ENCODE measurements around the gene DPT.

The DPT gene

DNA sequence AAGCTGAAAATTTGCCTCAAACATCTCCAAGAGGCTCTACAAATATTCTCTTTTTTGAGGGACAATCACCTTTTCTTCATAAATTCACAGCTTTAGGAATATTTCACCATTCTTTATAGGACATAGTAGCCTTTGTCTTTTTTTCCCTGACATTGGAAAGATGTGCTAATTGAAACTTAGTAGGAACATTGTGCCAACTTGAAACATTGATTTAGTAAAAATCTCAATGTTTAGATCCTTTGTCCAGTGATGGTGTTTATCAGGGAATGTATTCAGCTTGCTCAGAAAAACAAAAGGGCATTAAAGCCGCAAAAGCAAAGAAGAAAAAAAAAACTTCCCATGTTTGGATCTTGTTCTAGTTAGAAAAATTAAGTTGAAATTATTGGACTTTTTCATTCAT is 52.1 kb downstream of the DPT start:
- Histone ChIP-seq H3K9me3 (ENCODE audit: control insufficient read depth, low read length) (peaks cover 14% of the 10 kb centered on the region), H3K9ac (ENCODE audit: low read length) (no peak overlapping the region), H3K36me3 (ENCODE audit: control insufficient read depth, insufficient read depth, low read length, severe bottlenecking) (no peaks in the 10 kb centered on the region), H3K27me3 (replicated peaks; ENCODE audit: control insufficient read depth, insufficient read depth, low read length) (no peaks in the 10 kb centered on the region), H3K4me3 (ENCODE audit: low read length) (no peak overlapping the region), H3K4me1 (ENCODE audit: control insufficient read depth, insufficient read depth, low read length) (no peaks in the 10 kb centered on the region)
- no peak for DNase-seq (ENCODE audit: low read depth)

DNA sequence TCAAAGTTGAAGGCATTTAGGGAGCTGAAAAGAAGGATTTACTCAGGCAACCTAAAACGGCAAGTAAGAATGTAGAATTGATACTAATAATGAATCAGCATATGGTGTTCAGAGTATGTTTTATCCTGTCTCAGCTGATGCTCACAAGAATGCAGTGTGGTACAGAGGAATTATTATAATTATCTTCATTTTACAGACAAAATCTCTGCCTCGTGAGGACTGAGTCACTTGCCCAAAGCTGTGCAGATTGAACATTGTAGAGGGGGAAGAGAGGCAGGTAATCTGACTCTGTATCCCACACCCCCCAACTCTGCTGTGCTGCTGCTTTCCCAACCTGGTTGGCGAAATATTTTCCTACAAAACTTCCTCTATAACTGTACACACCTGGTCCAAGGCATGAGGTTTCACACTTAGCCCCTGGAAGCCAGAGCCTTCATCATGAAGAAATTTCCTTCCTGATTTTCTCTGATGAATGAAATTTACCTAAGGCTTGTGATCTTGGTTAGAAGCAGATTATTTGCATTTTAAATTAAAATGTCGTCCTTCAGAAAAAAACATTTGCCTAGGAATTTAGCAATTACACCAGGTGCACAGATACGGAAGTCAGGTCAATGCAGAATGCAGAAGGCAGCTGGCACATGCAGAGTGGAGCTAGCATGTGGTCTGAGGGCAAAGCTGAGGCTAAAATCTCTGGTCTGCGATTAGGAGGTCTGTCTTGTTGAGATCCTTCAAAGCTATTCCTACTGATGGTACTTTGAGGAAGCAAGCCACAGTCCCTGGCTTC is 52.8 kb downstream of the DPT start:
- no peak for DNase-seq (ENCODE audit: low read depth)
- Histone ChIP-seq H3K36me3 (ENCODE audit: control insufficient read depth, insufficient read depth, low read length, severe bottlenecking) (no peaks in the 10 kb centered on the region), H3K9me3 (ENCODE audit: control insufficient read depth, low read length) (peaks cover 9% of the 10 kb centered on the region), H3K4me3 (ENCODE audit: low read length) (no peak overlapping the region), H3K27me3 (replicated peaks; ENCODE audit: control insufficient read depth, insufficient read depth, low read length) (no peaks in the 10 kb centered on the region), H3K9ac (ENCODE audit: low read length) (no peak overlapping the region), H3K4me1 (ENCODE audit: control insufficient read depth, insufficient read depth, low read length) (no peaks in the 10 kb centered on the region)

DNA sequence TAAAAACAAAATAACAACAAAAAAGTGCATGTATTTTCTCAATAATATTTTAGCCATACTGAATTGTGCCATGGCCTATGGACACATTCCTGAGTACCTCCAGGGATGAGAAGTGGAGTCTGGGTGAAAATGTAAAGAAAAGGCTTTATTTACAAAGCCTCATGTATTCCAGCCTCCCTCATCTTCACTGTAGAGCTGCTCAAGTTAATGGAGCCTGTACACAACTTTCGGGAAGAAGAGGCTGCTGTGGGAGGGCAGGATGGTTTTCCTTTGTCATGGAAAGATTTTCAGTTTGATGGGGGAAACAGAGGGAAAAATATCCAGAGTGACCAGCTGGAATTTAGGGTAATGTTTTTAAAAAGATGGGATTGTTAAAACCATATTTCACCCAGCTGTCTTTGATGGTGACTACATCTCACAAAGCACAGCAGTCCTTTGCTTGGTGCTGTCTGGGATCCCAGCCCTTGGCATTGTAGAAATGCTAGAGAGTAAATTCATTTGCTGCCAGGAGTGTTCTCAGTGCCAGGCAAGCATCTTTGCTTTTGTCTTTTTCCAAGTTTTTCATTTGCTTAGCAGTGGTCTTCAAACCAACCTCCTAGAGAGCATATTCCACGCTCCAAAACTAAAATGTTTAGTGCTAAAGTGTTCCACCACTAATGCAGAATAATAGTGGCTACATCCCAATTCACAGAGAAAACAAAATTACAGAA is 54.9 kb downstream of the DPT start:
- H3K36me3 ChIP-seq (ENCODE audit: control insufficient read depth, insufficient read depth, low read length, severe bottlenecking) = no peaks in the 10 kb centered on the region
- no peaks in the 10 kb centered on the region for H3K27me3 ChIP-seq (replicated peaks; ENCODE audit: control insufficient read depth, insufficient read depth, low read length)
- no peaks in the 10 kb centered on the region for H3K4me1 ChIP-seq (ENCODE audit: control insufficient read depth, insufficient read depth, low read length)

DNA sequence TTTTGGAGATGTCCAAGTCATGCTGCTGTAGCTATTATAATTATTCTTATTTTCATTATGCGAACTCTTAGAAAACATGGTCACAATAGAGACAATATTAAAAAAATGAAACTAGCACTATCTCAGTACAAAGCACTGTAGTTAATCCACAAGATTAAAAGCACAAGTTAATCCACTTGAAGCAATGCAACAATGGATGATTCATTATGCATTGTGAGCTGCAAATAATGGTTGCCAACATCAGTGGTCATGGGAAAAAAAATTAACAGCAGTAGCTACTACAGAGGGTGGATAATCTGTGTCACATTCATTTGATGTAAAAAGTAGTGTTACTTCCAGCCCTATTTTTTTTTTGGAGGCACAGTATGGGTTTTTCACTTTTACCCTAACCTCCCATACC is 56.7 kb downstream of the DPT start:
- no peaks in the 10 kb centered on the region for H3K4me1 ChIP-seq (ENCODE audit: control insufficient read depth, insufficient read depth, low read length)
- no peaks in the 10 kb centered on the region for H3K36me3 ChIP-seq (ENCODE audit: control insufficient read depth, insufficient read depth, low read length, severe bottlenecking)
- DNase-seq (ENCODE audit: low read depth) = no peak
- H3K27me3 ChIP-seq (replicated peaks; ENCODE audit: control insufficient read depth, insufficient read depth, low read length) = no peaks in the 10 kb centered on the region
- no peak overlapping the region for H3K9ac ChIP-seq (ENCODE audit: low read length)
- no peak overlapping the region for H3K4me3 ChIP-seq (ENCODE audit: low read length)
- peaks cover 7% of the 10 kb centered on the region for H3K9me3 ChIP-seq (ENCODE audit: control insufficient read depth, low read length)

More for the DNA sequence above, 54.9 kb downstream of the DPT start:
- Histone ChIP-seq H3K9me3 (ENCODE audit: control insufficient read depth, low read length) (peaks cover 7% of the 10 kb centered on the region), H3K9ac (ENCODE audit: low read length) (no peak overlapping the region), H3K4me3 (ENCODE audit: low read length) (no peak overlapping the region)
- DNase-seq (ENCODE audit: low read depth) = no peak

DNA sequence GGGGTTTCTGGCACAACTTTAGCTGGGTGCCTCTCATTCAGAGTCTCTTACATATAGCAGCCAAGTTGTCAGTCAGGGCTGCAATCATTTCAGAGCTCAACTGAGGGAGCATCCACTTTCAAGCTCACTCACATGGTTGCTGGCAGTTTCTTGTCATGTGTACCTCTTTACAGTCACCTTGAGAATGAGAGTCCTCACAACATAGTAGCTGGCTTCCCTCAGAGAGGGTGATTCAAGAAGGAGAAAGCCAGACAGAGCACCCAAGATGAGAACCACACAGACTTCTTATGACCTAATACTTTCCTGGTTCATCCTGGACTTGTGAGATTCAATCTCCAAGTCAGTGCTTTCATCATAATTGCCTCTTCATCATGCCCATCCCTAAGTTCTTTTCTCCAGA is 57.2 kb downstream of the DPT start:
- H3K4me3 ChIP-seq (ENCODE audit: low read length) = no peak overlapping the region
- H3K27me3 ChIP-seq (replicated peaks; ENCODE audit: control insufficient read depth, insufficient read depth, low read length) = no peaks in the 10 kb centered on the region
- H3K4me1 ChIP-seq (ENCODE audit: control insufficient read depth, insufficient read depth, low read length) = no peaks in the 10 kb centered on the region
- no peak for DNase-seq (ENCODE audit: low read depth)
- peaks cover 7% of the 10 kb centered on the region for H3K9me3 ChIP-seq (ENCODE audit: control insufficient read depth, low read length)
- no peak overlapping the region for H3K9ac ChIP-seq (ENCODE audit: low read length)
- no peaks in the 10 kb centered on the region for H3K36me3 ChIP-seq (ENCODE audit: control insufficient read depth, insufficient read depth, low read length, severe bottlenecking)

DNA sequence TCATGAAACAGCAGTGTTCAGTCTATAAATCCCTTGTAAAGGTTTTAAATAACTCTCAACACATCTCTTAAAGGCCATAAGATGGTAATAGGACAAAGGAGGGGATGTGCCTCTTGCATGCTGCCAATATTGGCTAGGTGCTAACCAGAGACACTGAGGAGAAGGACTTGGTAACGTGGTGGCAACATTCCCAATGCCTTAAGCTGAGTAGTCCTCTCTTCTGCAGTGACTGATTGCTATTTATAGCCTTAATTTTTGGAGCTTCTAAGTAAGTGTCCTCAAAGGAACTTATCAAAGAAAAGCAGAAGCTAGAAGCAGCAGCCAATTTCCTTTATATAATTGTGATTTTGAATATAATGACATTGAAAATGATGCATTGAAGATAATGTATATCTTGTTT is 63.0 kb downstream of the DPT start:
- Histone ChIP-seq H3K27me3 (replicated peaks; ENCODE audit: control insufficient read depth, insufficient read depth, low read length) (no peaks in the 10 kb centered on the region), H3K4me3 (ENCODE audit: low read length) (no peak overlapping the region), H3K9me3 (ENCODE audit: control insufficient read depth, low read length) (peaks cover 7% of the 10 kb centered on the region), H3K9ac (ENCODE audit: low read length) (no peak overlapping the region), H3K4me1 (ENCODE audit: control insufficient read depth, insufficient read depth, low read length) (no peaks in the 10 kb centered on the region), H3K36me3 (ENCODE audit: control insufficient read depth, insufficient read depth, low read length, severe bottlenecking) (no peaks in the 10 kb centered on the region)
- no peak for DNase-seq (ENCODE audit: low read depth)

DNA sequence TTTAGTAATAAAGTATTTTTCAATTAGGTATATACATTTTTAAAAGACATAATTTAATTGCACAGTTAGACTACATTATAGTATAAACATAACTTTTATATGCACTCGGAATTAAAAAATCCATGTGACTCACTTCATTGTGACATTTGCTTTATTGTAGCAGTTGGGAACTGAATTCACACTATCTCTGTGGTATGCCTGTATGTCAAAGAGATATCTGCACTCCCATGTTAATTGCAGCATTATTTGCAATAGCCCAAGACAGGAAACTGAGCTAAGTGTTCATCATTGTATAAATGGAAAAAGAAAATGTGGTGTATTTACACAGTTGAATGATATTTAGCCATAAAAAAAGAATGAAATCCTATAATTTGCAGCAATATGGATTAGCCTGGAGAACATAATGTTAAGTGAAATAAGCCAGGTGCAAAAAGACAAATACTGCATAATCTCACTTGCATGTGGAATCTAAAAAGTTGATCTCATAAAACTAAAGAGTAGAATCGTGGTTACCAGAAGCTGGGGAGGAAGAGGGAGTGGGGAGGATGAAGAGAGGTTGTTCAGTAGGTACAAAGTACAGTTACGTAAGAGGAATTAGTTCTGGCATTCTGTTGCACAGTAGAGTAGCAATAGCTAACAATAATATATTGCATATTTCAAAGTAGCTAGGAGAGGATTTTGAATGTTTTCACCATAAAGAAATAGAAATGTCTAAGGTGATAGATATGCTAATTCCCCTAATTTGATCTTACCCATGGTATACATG is 64.8 kb downstream of the DPT start:
- Histone ChIP-seq H3K27me3 (replicated peaks; ENCODE audit: control insufficient read depth, insufficient read depth, low read length) (no peaks in the 10 kb centered on the region), H3K9me3 (ENCODE audit: control insufficient read depth, low read length) (peaks cover 7% of the 10 kb centered on the region), H3K4me3 (ENCODE audit: low read length) (no peak overlapping the region), H3K4me1 (ENCODE audit: control insufficient read depth, insufficient read depth, low read length) (no peaks in the 10 kb centered on the region), H3K9ac (ENCODE audit: low read length) (no peak overlapping the region), H3K36me3 (ENCODE audit: control insufficient read depth, insufficient read depth, low read length, severe bottlenecking) (no peaks in the 10 kb centered on the region)
- DNase-seq (ENCODE audit: low read depth) = no peak

DNA sequence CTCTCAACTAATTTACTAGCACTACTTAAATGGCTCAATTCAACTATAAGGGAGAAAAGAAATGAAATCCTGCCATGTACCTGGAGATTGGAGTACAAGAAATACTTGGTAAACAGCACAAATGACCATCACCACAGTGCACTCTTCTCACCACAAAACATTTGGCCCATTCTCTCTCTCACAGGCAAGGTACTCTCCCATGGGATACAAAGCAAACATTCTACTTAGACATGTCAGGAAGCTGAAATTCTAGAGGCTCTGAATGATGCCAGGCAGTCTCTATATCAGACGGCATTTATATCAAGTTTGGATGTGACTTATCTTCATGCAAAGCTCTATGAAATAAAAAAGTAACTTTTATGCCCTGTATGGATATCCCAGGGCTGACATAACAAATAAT is 72.5 kb downstream of the DPT start:
- no peak for DNase-seq (ENCODE audit: low read depth)
- no peaks in the 10 kb centered on the region for H3K27me3 ChIP-seq (replicated peaks; ENCODE audit: control insufficient read depth, insufficient read depth, low read length)
- no peaks in the 10 kb centered on the region for H3K9me3 ChIP-seq (ENCODE audit: control insufficient read depth, low read length)
- peaks cover 21% of the 10 kb centered on the region for H3K4me1 ChIP-seq (ENCODE audit: control insufficient read depth, insufficient read depth, low read length)
- no peaks in the 10 kb centered on the region for H3K36me3 ChIP-seq (ENCODE audit: control insufficient read depth, insufficient read depth, low read length, severe bottlenecking)
- H3K4me3 ChIP-seq (ENCODE audit: low read length) = no peak overlapping the region
- H3K9ac ChIP-seq (ENCODE audit: low read length) = no peak overlapping the region

DNA sequence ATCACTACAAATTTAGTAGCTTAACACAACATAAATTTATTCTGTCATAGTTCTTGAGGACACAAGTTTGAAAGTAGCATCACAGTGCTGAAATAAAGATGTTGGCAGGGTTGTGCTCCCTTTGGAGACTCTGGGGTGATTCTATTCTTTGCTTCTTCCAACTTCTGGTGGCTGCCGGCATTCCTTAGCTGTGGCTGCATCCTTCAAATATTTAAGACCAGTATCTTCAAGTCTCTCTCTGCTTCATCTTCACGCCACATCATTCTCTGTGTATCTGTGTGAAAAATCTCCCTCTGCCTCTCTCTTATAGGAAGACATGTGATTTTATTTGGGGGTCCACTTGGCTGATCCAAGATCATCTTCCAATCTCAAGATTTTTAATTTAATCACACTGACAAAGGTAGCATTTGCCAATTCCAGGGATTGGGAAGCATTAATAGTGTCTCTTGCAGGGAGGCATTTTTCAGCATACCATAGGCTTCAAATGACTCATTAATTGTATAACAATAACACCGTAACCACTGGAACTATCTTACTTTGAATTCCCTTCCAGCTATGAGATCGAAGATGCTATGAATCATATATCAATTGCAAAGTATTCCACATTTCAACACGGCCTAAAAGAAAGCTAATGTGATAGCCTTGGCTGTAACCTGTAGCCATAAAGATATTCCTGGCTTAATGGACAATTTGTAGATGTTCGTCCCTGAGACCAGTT is 74.6 kb downstream of the DPT start:
- Histone ChIP-seq H3K27me3 (replicated peaks; ENCODE audit: control insufficient read depth, insufficient read depth, low read length) (no peaks in the 10 kb centered on the region), H3K9ac (ENCODE audit: low read length) (no peak overlapping the region), H3K4me1 (ENCODE audit: control insufficient read depth, insufficient read depth, low read length) (peaks cover 21% of the 10 kb centered on the region), H3K4me3 (ENCODE audit: low read length) (no peak overlapping the region), H3K9me3 (ENCODE audit: control insufficient read depth, low read length) (no peaks in the 10 kb centered on the region), H3K36me3 (ENCODE audit: control insufficient read depth, insufficient read depth, low read length, severe bottlenecking) (no peaks in the 10 kb centered on the region)
- DNase-seq (ENCODE audit: low read depth) = no peak

DNA sequence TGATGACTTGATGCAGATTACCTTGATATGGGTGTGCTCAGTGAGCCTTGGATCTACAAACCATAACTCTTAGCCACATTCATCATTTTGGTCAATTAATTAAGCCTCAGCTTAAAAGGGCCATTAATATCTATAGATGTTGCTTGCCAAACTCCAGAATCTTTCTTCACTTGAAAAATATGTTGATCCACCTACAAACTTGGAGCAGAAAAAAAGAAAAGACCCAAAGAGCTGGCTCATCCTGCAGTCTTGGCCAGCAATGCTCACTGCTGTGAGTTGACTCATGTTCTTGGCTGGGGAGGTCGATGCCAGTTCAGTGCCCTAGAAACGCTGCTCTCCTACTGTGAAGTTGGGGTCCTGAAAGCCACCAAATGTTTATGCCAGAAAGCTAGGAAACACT is 75.4 kb downstream of the DPT start:
- Histone ChIP-seq H3K27me3 (replicated peaks; ENCODE audit: control insufficient read depth, insufficient read depth, low read length) (no peaks in the 10 kb centered on the region), H3K9me3 (ENCODE audit: control insufficient read depth, low read length) (no peaks in the 10 kb centered on the region)
- DNase-seq (ENCODE audit: low read depth) = peak; percentile 19

DNA sequence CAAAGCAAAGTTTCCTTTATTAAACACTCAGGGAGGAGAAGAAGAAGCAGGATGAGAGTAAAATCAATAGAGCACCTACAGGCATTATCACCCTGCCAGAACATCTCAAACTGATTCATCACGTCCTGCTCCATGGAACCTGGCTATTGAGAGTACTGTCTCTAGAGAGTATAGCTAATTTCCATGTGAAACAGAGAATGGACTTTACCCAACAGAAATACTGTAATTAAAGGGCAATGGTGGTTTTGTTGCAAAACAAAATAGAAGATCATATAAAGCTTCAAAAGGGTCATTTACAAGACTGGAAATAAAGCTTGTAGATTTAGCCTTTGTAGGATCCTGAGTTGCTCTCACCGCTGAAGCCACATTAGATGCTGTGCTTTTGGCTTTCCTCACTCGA is 83.3 kb downstream of the DPT start:
- no peaks in the 10 kb centered on the region for H3K9me3 ChIP-seq (ENCODE audit: control insufficient read depth, low read length)

More for the DNA sequence above, 75.4 kb downstream of the DPT start:
- H3K9ac ChIP-seq (ENCODE audit: low read length) = no peak overlapping the region
- H3K4me3 ChIP-seq (ENCODE audit: low read length) = no peak overlapping the region
- H3K4me1 ChIP-seq (ENCODE audit: control insufficient read depth, insufficient read depth, low read length) = peaks cover 21% of the 10 kb centered on the region
- H3K36me3 ChIP-seq (ENCODE audit: control insufficient read depth, insufficient read depth, low read length, severe bottlenecking) = no peaks in the 10 kb centered on the region

More for the DNA sequence above, 83.3 kb downstream of the DPT start:
- Histone ChIP-seq H3K36me3 (ENCODE audit: control insufficient read depth, insufficient read depth, low read length, severe bottlenecking) (no peaks in the 10 kb centered on the region), H3K9ac (ENCODE audit: low read length) (no peak overlapping the region), H3K4me3 (ENCODE audit: low read length) (no peak overlapping the region), H3K4me1 (ENCODE audit: control insufficient read depth, insufficient read depth, low read length) (no peaks in the 10 kb centered on the region), H3K27me3 (replicated peaks; ENCODE audit: control insufficient read depth, insufficient read depth, low read length) (no peaks in the 10 kb centered on the region)
- no peak for DNase-seq (ENCODE audit: low read depth)

Data from adipocyte (in vitro differentiated cells).